ENCODE results near the gene RPL35. TPM values are rescaled to one million over a fixed set of nuclear protein-coding genes. Genes with fewer than 3 reads are reported as not detected.
A peak's percentile ranks its signal among the peaks of the same experiment; 100 is the strongest.
"Not testable (repeated sequence)": the region's sequence is repeated elsewhere in the genome, so short reads cannot be mapped to it uniquely, and the experiment has no call there.

Gene RPL35
- total RNA-seq, 1 donor from 2014 or later: 609 TPM

GRCh38 chr9:124852829-124853531 is 8.8 kb downstream of the RPL35 start, which contains the start of gene WDR38:
Gene WDR38, plus strand, starts transcription at chr9:124853460. Its CDS starts 72 bp downstream, at chr9:124853532.
- peak; percentile 41 for DNase-seq (ENCODE audit: low read depth)

GRCh38 chr9:124852121-124852828 is 9.5 kb downstream of the RPL35 start:
- DNase-seq (ENCODE audit: low read depth): no peak

GRCh38 chr9:124849801-124850200 is 12.0 kb downstream of the RPL35 start:
- DNase-seq (ENCODE audit: low read depth): peak; percentile 51

GRCh38 chr9:124846969-124847368 is 14.8 kb downstream of the RPL35 start:
- DNase-seq (ENCODE audit: low read depth): no peak

- DNase-seq (ENCODE audit: low read depth): not testable (repeated sequence)
These were observed 15.3 kb downstream of the RPL35 start for GRCh38 chr9:124846467-124846866.

- no peak for DNase-seq (ENCODE audit: low read depth)
These were observed 17.5 kb downstream of the RPL35 start for GRCh38 chr9:124844291-124844690.

GRCh38 chr9:124843456-124844034 is 18.2 kb downstream of the RPL35 start:
- DNase-seq (ENCODE audit: low read depth): no peak

GRCh38 chr9:124841075-124841821 is 20.5 kb downstream of the RPL35 start:
- DNase-seq (ENCODE audit: low read depth): no peak

GRCh38 chr9:124840300-124840833 is 21.4 kb downstream of the RPL35 start:
- DNase-seq (ENCODE audit: low read depth): no peak

- no peak for DNase-seq (ENCODE audit: low read depth)
These were observed 22.0 kb downstream of the RPL35 start for GRCh38 chr9:124839612-124840299.

- not testable (repeated sequence) for DNase-seq (ENCODE audit: low read depth)
These were observed 23.0 kb downstream of the RPL35 start for GRCh38 chr9:124838567-124839275.

- not testable (repeated sequence) for DNase-seq (ENCODE audit: low read depth)
These were observed 23.6 kb downstream of the RPL35 start for GRCh38 chr9:124838132-124838531.

- peak; percentile 72 for DNase-seq (ENCODE audit: low read depth)
These were observed 26.7 kb downstream of the RPL35 start for GRCh38 chr9:124835026-124835557.

- peak; percentile 77 for DNase-seq (ENCODE audit: low read depth)
These were observed 27.2 kb downstream of the RPL35 start for GRCh38 chr9:124834591-124834990.

GRCh38 chr9:124831642-124832364 is 30.0 kb downstream of the RPL35 start:
- no peak for DNase-seq (ENCODE audit: low read depth)

- DNase-seq (ENCODE audit: low read depth): no peak
These were observed 31.2 kb downstream of the RPL35 start for GRCh38 chr9:124830593-124830992.

GRCh38 chr9:124829334-124829669 is 32.5 kb downstream of the RPL35 start:
- DNase-seq (ENCODE audit: low read depth): no peak

- no peak for DNase-seq (ENCODE audit: low read depth)
These were observed 33.0 kb downstream of the RPL35 start for GRCh38 chr9:124828489-124829333.
